Neural crest cell (in vitro differentiated cells): ENCODE results near the gene ARIH2. TPM values are rescaled to one million over a fixed set of nuclear protein-coding genes. Genes with fewer than 3 reads are reported as not detected.
"Not testable (repeated sequence)": the region's sequence is repeated elsewhere in the genome, so short reads cannot be mapped to it uniquely, and the experiment has no call there.

ENCODE experiments used
- DNase-seq: peaks from one replicate; pipeline ENCODE4 v3.0.0; 2021; ENCODE audit warnings: low read depth, mixed read lengths, low spot score
- H3K27ac Mint-ChIP-seq: one replicate; pipeline ENCODE4 v1.8.0; 2021; ENCODE audit warnings: mild to moderate bottlenecking, mixed read lengths; ENCODE audit not compliant: unreplicated experiment
- H3K27me3 Mint-ChIP-seq: 2 replicates; pipeline ENCODE4 v1.8.0; 2021; ENCODE audit warnings: low read depth, mild to moderate bottlenecking, mixed read lengths
- H3K36me3 Mint-ChIP-seq: 2 replicates; pipeline ENCODE4 v1.8.0; 2021; ENCODE audit warnings: low read depth, mild to moderate bottlenecking, mixed read lengths
- H3K4me1 Mint-ChIP-seq: 2 replicates; pipeline ENCODE4 v1.8.0; 2021; ENCODE audit warnings: mixed read lengths
- H3K4me3 Mint-ChIP-seq: one replicate; pipeline ENCODE4 v1.8.0; 2021; ENCODE audit warnings: mild to moderate bottlenecking, mixed read lengths
- H3K9me3 Mint-ChIP-seq: 2 replicates; pipeline ENCODE4 v1.8.0; 2021; ENCODE audit warnings: mixed read lengths
- total RNA-seq: library from RNA; stranded (reverse); gene quantifications from 2 replicates; pipeline ENCODE4 v1.2.1, GENCODE V29; 2021
- TF ChIP-seq, protein P1 (sequence below): fragments of 200-600 bp; sonication (generic); conservative IDR thresholded peaks from 2 replicates; pipeline ENCODE4 v1.5.0; 2021; ENCODE audit warnings: antibody characterized with exemption, mild to moderate bottlenecking

ARIH2 gene
- total RNA-seq, 1 donor from 2014 or later, result 91.7 TPM

GRCh38 chr3:48897460-48898376 is 20.9 kb upstream of the ARIH2 start:
- Mint-ChIP-seq H3K9me3 (no peaks in the 10 kb centered on the region), H3K4me3 (peak overlapping the region; percentile 92), H3K4me1 (peaks cover 21% of the 10 kb centered on the region), H3K27ac (no peak overlapping the region), H3K36me3 (no peaks in the 10 kb centered on the region), H3K27me3 (no peaks in the 10 kb centered on the region)
- DNase-seq, result no peak
- TF ChIP-seq, protein P1, sequence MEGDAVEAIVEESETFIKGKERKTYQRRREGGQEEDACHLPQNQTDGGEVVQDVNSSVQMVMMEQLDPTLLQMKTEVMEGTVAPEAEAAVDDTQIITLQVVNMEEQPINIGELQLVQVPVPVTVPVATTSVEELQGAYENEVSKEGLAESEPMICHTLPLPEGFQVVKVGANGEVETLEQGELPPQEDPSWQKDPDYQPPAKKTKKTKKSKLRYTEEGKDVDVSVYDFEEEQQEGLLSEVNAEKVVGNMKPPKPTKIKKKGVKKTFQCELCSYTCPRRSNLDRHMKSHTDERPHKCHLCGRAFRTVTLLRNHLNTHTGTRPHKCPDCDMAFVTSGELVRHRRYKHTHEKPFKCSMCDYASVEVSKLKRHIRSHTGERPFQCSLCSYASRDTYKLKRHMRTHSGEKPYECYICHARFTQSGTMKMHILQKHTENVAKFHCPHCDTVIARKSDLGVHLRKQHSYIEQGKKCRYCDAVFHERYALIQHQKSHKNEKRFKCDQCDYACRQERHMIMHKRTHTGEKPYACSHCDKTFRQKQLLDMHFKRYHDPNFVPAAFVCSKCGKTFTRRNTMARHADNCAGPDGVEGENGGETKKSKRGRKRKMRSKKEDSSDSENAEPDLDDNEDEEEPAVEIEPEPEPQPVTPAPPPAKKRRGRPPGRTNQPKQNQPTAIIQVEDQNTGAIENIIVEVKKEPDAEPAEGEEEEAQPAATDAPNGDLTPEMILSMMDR, result no peak

GRCh38 chr3:48898383-48899234 is 20.0 kb upstream of the ARIH2 start, which contains the start of gene SLC25A20:
SLC25A20 (minus strand) TSS chr3:48898882; CDS start chr3:48898794, 88 bp downstream.
- no peaks in the 10 kb centered on the region for H3K9me3 Mint-ChIP-seq
- H3K36me3 Mint-ChIP-seq, result no peaks in the 10 kb centered on the region
- H3K27ac Mint-ChIP-seq, result no peak within 1 kb of the TSS
- H3K4me3 Mint-ChIP-seq, result peak within 1 kb of the TSS; percentile 92
- TF ChIP-seq, protein P1, result no peak
- no peaks in the 10 kb centered on the region for H3K27me3 Mint-ChIP-seq
- peak; percentile 77 for DNase-seq
- H3K4me1 Mint-ChIP-seq, result peaks cover 21% of the 10 kb centered on the region

DNA sequence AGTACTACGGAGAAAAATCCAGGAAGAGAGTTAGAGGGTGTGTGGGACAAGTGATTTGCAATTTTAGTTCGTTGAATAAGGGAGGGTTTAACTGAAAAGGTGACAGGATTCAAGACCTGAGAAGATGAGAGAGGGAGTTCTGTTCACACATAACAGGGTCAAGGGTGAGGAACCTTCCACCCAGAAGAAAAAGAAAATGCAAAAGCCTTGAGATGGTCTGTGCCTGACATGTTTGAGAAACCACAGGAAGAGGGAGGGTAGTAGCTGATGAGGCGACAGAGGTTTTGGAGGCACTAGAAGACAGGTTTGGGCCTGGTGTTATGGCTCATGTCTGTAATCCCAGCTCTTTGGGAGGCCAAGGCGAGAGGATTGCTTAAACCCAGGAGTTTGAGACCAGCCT is 19.4 kb upstream of the ARIH2 start:
- Mint-ChIP-seq H3K9me3 (no peaks in the 10 kb centered on the region), H3K4me1 (peaks cover 21% of the 10 kb centered on the region), H3K36me3 (no peaks in the 10 kb centered on the region), H3K27me3 (no peaks in the 10 kb centered on the region), H3K27ac (no peak overlapping the region), H3K4me3 (peak overlapping the region; percentile 92)
- no peak for DNase-seq
- TF ChIP-seq, protein P1, result no peak

DNA sequence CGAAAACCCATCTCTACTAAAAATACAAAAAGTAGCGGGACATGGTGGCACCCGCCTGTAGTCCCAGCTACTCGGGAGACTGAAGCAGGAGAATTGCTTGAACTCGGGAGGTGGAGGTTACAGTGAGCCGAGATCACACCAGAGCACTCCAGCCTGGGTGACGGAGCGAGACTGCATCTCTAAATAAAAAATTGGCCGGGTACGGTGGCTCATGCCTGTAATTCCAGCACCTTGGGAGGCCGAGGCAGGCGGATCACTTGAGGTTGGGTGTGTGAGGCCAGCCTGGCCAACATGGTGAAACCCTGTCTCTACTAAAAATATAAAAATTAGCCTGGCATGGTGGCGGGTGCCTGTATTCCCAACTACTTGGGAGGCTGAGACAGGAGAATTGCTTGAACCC is 11.6 kb upstream of the ARIH2 start:
- not testable (repeated sequence) for DNase-seq, H3K4me1 Mint-ChIP-seq, H3K9me3 Mint-ChIP-seq, H3K27ac Mint-ChIP-seq, H3K4me3 Mint-ChIP-seq, H3K36me3 Mint-ChIP-seq, H3K27me3 Mint-ChIP-seq

GRCh38 chr3:48915296-48915695 is 3.3 kb upstream of the ARIH2 start:
- Mint-ChIP-seq H3K4me3 (peak overlapping the region; percentile 61), H3K27me3 (no peaks in the 10 kb centered on the region), H3K4me1 (peaks cover 16% of the 10 kb centered on the region), H3K36me3 (no peaks in the 10 kb centered on the region), H3K27ac (no peak overlapping the region), H3K9me3 (no peaks in the 10 kb centered on the region)
- TF ChIP-seq, protein P1, result no peak
- DNase-seq, result no peak
